HG02798 (cell line): Measurements from ENCODE around the gene R3HCC1L.
"Not testable (repeated sequence)": the region's sequence is repeated elsewhere in the genome, so short reads cannot be mapped to it uniquely, and the experiment has no call there.

Experiments used
- ATAC-seq: cut with Tn5 transposase; IDR thresholded peaks from one replicate; pipeline ENCODE4 v1.9.1; 2021; ENCODE audit warnings: mild to moderate bottlenecking; ENCODE audit not compliant: unreplicated experiment, poor library complexity

The R3HCC1L gene

DNA sequence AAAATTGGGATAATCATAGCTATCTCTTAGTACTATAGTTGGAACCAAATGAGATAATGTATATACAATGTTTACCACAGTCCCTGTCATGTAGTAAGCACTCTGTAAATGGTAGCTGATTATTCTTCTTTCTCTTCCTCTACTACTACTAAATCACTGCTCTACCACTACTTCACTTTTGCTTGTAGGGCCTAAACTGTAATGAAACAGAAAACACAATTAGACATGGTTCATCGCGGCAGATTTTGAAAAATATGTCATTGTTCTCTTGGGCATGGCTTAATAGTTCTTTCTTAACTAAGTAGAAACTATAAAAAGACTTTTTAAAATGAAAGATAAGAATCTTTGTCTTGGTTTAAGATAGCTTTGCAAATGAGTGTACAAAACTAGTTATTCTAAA, 34.9 kb downstream of the R3HCC1L start:
- ATAC-seq: no peak

- ATAC-seq: peak; percentile 61
Observed at GRCh38 chr10:98170249-98171117, 36.0 kb downstream of the R3HCC1L start.

DNA sequence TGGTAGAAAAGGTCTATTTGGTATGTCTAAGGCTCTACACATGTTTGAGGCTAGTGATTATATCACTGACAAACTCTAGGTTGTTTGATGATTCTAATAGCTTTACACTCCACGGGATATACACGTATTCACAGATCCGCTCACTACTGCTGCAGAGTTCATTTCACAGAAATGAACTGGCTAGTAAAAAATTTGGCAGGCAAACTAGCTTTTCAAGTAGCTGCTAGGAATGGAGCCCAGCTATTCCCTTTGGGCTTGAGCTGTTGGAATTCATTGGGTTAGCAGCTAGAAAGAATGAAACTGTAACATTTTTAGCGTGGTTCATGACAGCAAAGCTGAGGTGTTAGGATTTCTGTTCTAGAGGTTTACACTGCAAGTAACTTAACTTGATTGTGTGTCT, 37.6 kb downstream of the R3HCC1L start:
- ATAC-seq: no peak

- no peak for ATAC-seq
Observed at GRCh38 chr10:98172495-98172894, 38.0 kb downstream of the R3HCC1L start.

DNA sequence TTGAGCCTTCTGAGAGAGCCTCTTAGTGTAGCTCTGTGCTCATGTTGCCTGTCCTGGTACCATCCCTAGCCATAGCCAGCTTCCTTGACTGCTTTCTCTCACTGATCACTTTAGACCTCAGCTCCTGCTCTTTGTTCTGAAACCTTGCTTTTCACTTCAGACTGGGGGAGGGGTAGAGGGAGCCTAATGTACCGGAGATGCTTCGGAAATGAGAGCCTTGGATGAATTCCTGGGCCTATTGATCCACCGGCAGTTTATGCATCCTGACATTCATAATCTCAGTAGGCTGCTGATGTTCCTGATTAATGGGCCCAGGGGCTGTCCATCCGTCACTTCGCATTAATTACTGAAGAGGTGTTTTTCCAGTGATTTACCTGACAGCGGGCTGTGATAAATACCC, 38.8 kb downstream of the R3HCC1L start:
- ATAC-seq: no peak

- not testable (repeated sequence) for ATAC-seq
Observed at GRCh38 chr10:98182351-98182915, 48.0 kb downstream of the R3HCC1L start.

GRCh38 chr10:98186681-98187080, 52.2 kb downstream of the R3HCC1L start:
- ATAC-seq: no peak

DNA sequence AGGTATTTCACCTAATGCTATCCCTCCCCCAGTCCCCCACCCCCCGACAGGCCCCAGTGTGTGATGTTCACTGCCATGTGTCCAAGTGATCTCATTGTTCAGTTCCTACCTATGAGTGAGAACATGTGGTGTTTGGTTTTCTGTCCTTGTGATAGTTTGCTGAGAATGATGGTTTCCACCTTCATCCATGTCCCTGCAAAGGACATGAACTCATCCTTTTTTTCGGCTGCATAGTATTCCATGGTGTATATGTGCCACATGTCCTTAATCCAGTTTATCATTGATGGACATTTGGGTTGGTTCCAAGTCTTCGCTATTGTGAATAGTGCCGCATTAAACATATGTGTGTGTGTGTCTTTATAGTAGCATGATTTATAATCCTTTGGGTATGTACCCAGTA, 56.3 kb downstream of the R3HCC1L start:
- not testable (repeated sequence) for ATAC-seq

DNA sequence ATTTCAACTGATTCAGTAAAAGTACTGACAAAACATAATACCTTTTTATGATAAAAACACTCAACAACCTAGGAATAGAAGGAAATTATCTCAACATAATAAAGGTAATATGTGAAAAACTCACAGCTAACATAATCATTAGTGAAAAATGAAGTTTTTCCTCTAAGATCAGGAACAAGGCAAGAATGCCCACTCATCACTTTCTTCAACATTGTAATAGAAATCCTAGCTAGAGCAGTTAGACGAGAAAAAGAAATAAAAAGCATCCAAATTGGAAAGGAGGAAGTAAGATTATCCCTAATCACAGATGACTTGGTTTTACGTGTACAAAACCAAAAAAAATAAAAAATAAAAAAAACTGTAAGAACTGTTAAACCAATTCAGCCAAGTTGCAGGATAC, 58.6 kb downstream of the R3HCC1L start:
- no peak for ATAC-seq

DNA sequence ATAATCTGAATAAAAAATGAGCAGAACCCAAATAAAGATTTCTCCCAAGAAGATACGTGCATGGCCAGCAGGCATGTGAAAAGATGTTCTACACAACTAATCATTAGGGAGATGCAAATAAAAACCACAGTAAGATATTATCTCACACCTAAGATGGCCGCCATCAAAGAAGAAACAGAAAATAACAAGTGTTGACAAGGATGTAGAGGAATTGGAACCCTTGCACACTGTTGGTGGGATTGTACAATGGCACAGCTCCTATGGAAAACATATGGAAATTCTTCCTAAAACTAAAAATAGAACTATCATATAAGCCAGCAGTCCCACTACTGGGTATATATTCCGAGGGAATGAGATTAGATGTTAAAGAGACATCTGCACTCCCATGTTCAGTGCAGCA, 60.2 kb downstream of the R3HCC1L start:
- ATAC-seq: no peak

DNA sequence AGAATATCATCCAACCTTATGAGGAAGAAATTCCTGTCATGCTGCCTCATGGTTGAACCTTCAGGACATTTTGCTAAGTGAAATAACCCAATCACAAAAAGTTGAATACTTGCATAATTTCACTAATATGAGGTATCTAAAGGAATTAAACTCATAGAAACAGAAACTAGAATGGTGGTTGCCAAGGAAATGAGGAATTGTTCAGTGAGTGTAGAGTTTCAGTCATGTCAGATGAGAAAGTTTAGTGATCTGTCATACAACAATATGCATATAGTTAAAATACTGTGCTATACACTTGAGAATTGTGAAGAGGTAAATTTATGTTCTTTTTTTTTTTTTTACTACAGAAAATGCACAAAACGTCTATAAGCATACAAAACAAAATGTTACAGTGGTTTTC, 60.7 kb downstream of the R3HCC1L start:
- ATAC-seq: no peak

- no peak for ATAC-seq
Observed at GRCh38 chr10:98196985-98197384, 62.5 kb downstream of the R3HCC1L start.

DNA sequence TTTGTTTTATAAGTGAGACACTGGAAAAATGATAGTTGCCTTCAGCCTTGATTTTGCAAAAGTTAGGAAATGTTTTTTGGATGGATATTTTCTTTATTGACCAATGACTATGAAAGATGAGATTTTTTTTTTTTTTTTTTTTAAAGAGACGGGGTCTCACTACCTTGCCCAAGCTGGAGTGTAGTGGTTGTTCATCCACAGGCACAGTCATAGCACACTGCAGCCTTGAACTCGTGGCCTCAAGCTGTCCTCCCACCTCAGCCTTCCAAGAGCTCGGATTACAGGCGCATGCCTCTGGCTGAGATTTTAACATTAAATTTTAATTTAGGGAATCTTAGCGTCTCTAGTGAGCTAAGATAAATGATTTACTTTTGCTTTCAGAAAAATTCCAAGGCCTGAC, 67.3 kb downstream of the R3HCC1L start:
- ATAC-seq: no peak

DNA sequence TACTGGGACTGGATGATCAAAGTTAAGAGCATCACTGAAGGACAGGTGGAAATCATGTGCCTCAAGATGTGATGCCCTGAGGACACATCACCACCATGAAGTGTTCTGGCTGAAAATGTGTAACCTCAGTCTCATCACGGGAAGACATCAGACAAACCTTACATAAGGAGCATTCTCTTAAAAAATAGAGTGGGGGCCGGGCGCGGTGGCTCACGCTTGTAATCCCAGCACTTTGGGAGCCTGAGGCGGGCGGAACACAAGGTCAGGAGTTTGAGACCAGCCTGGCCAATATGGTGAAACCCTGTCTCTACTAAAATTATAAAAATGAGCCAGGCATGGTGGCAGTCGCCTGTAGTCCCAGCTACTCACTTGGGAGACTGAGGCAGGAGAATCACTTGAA, 67.9 kb downstream of the R3HCC1L start:
- no peak for ATAC-seq

DNA sequence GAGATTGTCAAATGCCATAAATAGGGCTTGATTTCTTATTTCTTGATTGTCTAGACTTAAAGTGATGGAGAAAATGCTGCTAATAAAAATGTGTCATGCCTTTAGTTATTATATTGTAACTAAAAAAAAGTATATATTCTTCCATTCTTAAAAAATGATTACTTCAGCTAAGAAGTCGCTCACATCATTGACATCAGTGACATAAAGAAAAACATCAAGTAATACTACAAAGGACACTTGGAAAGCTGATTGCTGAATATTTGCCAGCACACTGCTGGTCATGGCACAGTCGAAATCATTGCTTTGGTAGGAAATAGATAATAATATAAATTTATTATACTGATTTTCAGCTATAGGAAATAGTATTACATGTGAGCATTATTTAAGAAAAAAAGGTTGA, 70.9 kb downstream of the R3HCC1L start:
- no peak for ATAC-seq

DNA sequence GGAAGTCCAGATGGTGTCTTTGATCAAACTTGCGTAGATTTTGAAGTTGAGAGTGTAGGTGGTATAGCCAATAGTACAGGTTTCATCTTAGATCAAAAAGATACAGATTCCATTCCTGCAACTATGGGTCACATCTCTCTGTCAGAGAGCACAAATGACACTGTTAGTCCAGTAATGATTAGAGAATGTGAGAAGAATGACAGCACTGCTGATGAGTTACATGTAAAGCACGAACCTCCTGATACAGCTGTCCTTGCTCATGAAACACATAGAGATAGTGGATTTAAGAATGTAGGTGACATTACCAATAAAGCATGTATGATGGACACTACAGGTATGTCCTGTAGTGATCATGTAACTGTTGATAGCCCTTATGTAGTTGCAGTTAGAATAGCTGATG, 74.5 kb downstream of the R3HCC1L start:
- ATAC-seq: no peak

- no peak for ATAC-seq
Observed at GRCh38 chr10:98209441-98209840, 75.0 kb downstream of the R3HCC1L start.

GRCh38 chr10:98212196-98212595, 77.7 kb downstream of the R3HCC1L start:
- no peak for ATAC-seq

- ATAC-seq: no peak
Observed at GRCh38 chr10:98213740-98214139, 79.3 kb downstream of the R3HCC1L start.

- no peak for ATAC-seq
Observed at GRCh38 chr10:98215373-98215772, 80.9 kb downstream of the R3HCC1L start.

DNA sequence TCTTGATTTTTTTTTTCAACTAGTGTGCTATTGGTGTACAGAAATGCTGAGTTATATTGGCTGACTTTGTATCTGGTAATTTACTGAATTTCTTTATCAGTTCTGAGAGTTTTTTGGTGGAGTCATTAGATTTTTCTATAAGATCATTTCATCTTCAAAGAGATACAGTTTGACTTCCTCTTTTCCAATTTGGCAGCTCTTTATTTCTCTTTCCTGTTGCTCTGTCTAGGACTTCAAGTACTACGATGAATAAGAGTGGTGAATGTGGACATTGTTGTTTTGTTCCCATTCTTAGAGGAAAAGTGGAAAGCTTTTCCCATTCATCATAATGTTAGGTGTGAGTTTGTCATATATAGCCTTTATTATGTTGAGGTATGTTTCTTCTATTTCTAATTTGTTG, 83.3 kb downstream of the R3HCC1L start:
- no peak for ATAC-seq

DNA sequence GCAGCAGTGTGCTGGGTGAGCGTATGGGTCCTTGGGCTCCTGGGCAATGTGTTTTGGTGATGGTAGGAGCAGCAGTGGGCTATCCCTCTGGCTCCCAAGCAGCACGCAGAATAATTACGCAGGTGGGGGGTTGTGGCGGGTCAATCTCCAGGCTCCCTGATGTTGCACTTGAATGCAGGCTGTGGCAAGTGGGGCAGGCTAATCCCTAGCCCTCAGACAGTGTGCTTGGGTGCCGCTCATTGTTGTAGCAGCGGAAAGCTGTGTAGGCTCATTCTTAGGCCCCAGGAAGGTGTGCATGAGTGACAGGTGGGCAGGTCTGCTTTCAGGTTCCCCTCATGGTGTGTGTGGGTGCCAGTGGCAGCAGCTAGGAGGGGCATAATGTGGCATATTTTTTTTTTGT, 89.4 kb downstream of the R3HCC1L start:
- no peak for ATAC-seq
